HepG2 (cell line): ENCODE results near the gene NINL. TPM values are rescaled to one million over a fixed set of nuclear protein-coding genes. Genes with fewer than 3 reads are reported as not detected.

ENCODE experiments used
- FOXP1 ChIP-seq, 2 experiments: fragments of 450-650 bp in 1 of 2; IDR thresholded peaks; 2 replicates each; pipeline ENCODE4 v1.6.1; 2017 to 2018; ENCODE audit warnings: antibody characterized with exemption in 1 of 2
- GATAD2A ChIP-seq: IDR thresholded peaks from 2 replicates; pipeline ENCODE4 v1.6.1; 2016
- MAZ ChIP-seq, 2 experiments: sonication (generic) in 1 of 2; formaldehyde crosslinking in 1 of 2; IDR thresholded peaks; 2 replicates each; pipeline versions ENCODE4 v1.5.0 to v1.6.1; 2012 to 2020; ENCODE audit warnings: low read depth in 2 of 2, mild to moderate bottlenecking in 2 of 2, borderline replicate concordance in 1 of 2, improper control_type of control experiment in 1 of 2, low read length in 1 of 2, missing genetic modification reagents in 1 of 2, moderate library complexity in 1 of 2
- MED8 ChIP-seq: sonication (generic); formaldehyde crosslinking; IDR thresholded peaks from 2 replicates; pipeline ENCODE4 v1.8.1; 2023; ENCODE audit warnings: mild to moderate bottlenecking, missing genetic modification reagents; ENCODE audit not compliant: insufficient replicate concordance
- MEIS2 ChIP-seq: sonication (generic); formaldehyde crosslinking; IDR thresholded peaks from 2 replicates; pipeline ENCODE4 v1.9.0; 2021; ENCODE audit warnings: mild to moderate bottlenecking, missing genetic modification reagents
- SNRNP70 ChIP-seq: fragments of 200-400 bp; formaldehyde crosslinking; IDR thresholded peaks from 2 replicates; pipeline ENCODE4 v1.6.1; 2017; ENCODE audit warnings: mild to moderate bottlenecking, low read depth, low read length, moderate library complexity
- U2AF2 ChIP-seq: fragments of 200-400 bp; formaldehyde crosslinking; IDR thresholded peaks from 2 replicates; pipeline ENCODE4 v1.6.1; 2017; ENCODE audit warnings: low read depth, mild to moderate bottlenecking, low read length
- ZFP90 ChIP-seq: sonication (generic); formaldehyde crosslinking; IDR thresholded peaks from 2 replicates; pipeline ENCODE4 v1.8.0; 2022; ENCODE audit warnings: missing genetic modification reagents, mild to moderate bottlenecking, inconsistent platforms, borderline replicate concordance
- ZFX ChIP-seq: sonication (generic); formaldehyde crosslinking; IDR thresholded peaks from 2 replicates; pipeline ENCODE4 v1.4.0; 2020; ENCODE audit warnings: mild to moderate bottlenecking, low read depth, missing genetic modification reagents, moderate library complexity
- ZNF264 ChIP-seq: sonication (generic); formaldehyde crosslinking; IDR thresholded peaks from 2 replicates; pipeline ENCODE4 v1.4.0; 2020; ENCODE audit warnings: missing genetic modification reagents
- ZNF383 ChIP-seq: sonication (generic); formaldehyde crosslinking; IDR thresholded peaks from 2 replicates; pipeline ENCODE4 v1.4.0; 2020; ENCODE audit warnings: missing genetic modification reagents, mild to moderate bottlenecking, borderline replicate concordance
- polyA plus RNA-seq, 8 experiments: library from polyadenylated mRNA; depleted of rRNA in 3 of 8; stranded (reverse) in 7 of 8; unstranded in 1 of 8; fragments of >200 nt; fragmentation: Illumina TruSeq in 4 of 8; extraction: Trizol in 4 of 8; gene quantifications; 2 replicates each; pipeline versions ENCODE4 v1.2.1 to v1.2.3, GENCODE V29; 2011 to 2016; ENCODE audit warnings: low read depth in 4 of 8, missing spikeins in 1 of 8, mixed read lengths in 1 of 8; ENCODE audit not compliant: insufficient read depth in 1 of 8
- total RNA-seq, 5 experiments: library from RNA; depleted of rRNA; stranded (reverse); fragments of >200 nt; fragmentation: Illumina TruSeq; extraction: Trizol; gene quantifications; 2 replicates each; pipeline ENCODE4 v1.2.3, GENCODE V29; 2016; ENCODE audit warnings: low read depth in 1 of 5
- TF ChIP-seq, protein P1 (sequence below): sonication (generic); formaldehyde crosslinking; IDR thresholded peaks from 2 replicates; pipeline ENCODE4 v1.4.0; 2020; ENCODE audit warnings: missing genetic modification reagents
- TF ChIP-seq, protein P2 (sequence below): sonication (generic); formaldehyde crosslinking; IDR thresholded peaks from 2 replicates; pipeline ENCODE4 v1.4.0; 2020; ENCODE audit warnings: mild to moderate bottlenecking, missing genetic modification reagents, borderline replicate concordance
- TF ChIP-seq, protein P3 (sequence below), 2 experiments: sonication (generic) in 1 of 2; formaldehyde crosslinking in 1 of 2; IDR thresholded peaks; 2 replicates each; pipeline versions ENCODE4 v1.6.1 to v1.9.0; 2014 to 2022; ENCODE audit warnings: antibody characterized with exemption in 1 of 2, borderline replicate concordance in 1 of 2, inconsistent platforms in 1 of 2, low read depth in 1 of 2, missing genetic modification reagents in 1 of 2

Gene NINL
- total and polyA plus RNA-seq, 2 of the 13 experiments (the other 11 are each of a cell fraction or from before 2014, with no cell fraction given), result 32.3 to 34.3 TPM

DNA sequence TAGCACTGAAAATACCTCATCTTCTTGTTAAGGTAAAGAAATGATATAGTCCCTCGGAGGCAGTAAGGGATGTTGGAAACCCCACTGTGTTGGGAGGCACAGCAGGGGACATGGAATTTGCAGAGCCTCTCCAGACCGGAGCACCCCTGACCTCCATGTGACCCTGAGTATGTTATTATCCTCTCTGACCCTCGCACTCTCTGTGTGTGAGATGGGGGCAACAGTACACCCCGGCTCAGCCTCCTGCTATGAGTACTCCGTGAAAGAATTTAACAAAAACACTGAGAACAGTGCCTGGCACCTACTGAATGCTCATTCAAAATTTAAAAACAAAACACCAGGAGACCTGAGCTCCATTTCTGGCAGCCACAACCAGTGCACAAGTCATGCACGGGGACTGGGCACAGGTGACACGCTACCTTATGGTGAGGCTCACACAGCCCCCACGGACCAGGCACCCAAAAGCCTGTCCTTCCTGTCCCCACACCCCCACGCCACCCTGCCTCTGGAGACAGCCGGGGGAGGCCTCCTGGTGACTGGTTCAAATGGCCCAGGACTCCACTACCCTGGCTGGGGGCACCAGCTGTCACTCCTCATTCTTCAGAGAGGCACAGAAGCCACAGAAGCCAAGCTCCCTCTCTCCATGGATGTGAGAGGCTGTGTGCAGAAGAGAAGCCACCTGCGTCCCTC, 6.1 kb downstream of the NINL start (continued):
- TF ChIP-seq MEIS2 (CRISPR knock-in tag), result no peak
- TF ChIP-seq ZFP90, result 0 out of 2 replicates have a peak, but pooled peaks have one; percentile 28
- no peak; the same call in 1 of the 2 replicates for TF ChIP-seq GATAD2A (CRISPR knock-in tag)
- no peak for TF ChIP-seq ZNF383 (CRISPR knock-in tag)
- no peak for TF ChIP-seq FOXP1 (IDR thresholded peaks at IDR 0.05)
- TF ChIP-seq FOXP1 (CRISPR knock-in tag; IDR thresholded peaks at IDR 0.05), result peak; percentile 45; the same call in 1 of the 2 replicates
- TF ChIP-seq SNRNP70, result no peak
- no peak for TF ChIP-seq U2AF2
- TF ChIP-seq MED8, result no peak
- TF ChIP-seq, protein P1, sequence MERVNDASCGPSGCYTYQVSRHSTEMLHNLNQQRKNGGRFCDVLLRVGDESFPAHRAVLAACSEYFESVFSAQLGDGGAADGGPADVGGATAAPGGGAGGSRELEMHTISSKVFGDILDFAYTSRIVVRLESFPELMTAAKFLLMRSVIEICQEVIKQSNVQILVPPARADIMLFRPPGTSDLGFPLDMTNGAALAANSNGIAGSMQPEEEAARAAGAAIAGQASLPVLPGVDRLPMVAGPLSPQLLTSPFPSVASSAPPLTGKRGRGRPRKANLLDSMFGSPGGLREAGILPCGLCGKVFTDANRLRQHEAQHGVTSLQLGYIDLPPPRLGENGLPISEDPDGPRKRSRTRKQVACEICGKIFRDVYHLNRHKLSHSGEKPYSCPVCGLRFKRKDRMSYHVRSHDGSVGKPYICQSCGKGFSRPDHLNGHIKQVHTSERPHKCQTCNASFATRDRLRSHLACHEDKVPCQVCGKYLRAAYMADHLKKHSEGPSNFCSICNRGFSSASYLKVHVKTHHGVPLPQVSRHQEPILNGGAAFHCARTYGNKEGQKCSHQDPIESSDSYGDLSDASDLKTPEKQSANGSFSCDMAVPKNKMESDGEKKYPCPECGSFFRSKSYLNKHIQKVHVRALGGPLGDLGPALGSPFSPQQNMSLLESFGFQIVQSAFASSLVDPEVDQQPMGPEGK (CRISPR knock-in tag), result peak; percentile 74
- TF ChIP-seq MAZ (IDR thresholded peaks at IDR 0.05; ENCODE audit: borderline replicate concordance, low read depth, low read length), result no peak
- no peak for TF ChIP-seq MAZ (CRISPR knock-in tag; IDR thresholded peaks at IDR 0.05; ENCODE audit: low read depth)
- TF ChIP-seq ZNF264 (CRISPR knock-in tag), result 0 out of 2 replicates have a peak, but pooled peaks have one; percentile 77
- TF ChIP-seq, protein P2, sequence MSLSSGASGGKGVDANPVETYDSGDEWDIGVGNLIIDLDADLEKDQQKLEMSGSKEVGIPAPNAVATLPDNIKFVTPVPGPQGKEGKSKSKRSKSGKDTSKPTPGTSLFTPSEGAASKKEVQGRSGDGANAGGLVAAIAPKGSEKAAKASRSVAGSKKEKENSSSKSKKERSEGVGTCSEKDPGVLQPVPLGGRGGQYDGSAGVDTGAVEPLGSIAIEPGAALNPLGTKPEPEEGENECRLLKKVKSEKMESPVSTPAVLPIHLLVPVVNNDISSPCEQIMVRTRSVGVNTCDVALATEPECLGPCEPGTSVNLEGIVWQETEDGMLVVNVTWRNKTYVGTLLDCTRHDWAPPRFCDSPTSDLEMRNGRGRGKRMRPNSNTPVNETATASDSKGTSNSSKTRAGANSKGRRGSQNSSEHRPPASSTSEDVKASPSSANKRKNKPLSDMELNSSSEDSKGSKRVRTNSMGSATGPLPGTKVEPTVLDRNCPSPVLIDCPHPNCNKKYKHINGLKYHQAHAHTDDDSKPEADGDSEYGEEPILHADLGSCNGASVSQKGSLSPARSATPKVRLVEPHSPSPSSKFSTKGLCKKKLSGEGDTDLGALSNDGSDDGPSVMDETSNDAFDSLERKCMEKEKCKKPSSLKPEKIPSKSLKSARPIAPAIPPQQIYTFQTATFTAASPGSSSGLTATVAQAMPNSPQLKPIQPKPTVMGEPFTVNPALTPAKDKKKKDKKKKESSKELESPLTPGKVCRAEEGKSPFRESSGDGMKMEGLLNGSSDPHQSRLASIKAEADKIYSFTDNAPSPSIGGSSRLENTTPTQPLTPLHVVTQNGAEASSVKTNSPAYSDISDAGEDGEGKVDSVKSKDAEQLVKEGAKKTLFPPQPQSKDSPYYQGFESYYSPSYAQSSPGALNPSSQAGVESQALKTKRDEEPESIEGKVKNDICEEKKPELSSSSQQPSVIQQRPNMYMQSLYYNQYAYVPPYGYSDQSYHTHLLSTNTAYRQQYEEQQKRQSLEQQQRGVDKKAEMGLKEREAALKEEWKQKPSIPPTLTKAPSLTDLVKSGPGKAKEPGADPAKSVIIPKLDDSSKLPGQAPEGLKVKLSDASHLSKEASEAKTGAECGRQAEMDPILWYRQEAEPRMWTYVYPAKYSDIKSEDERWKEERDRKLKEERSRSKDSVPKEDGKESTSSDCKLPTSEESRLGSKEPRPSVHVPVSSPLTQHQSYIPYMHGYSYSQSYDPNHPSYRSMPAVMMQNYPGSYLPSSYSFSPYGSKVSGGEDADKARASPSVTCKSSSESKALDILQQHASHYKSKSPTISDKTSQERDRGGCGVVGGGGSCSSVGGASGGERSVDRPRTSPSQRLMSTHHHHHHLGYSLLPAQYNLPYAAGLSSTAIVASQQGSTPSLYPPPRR (CRISPR knock-in tag), result peak; percentile 26; the same call in 1 of the 2 replicates
- TF ChIP-seq, protein P3, sequence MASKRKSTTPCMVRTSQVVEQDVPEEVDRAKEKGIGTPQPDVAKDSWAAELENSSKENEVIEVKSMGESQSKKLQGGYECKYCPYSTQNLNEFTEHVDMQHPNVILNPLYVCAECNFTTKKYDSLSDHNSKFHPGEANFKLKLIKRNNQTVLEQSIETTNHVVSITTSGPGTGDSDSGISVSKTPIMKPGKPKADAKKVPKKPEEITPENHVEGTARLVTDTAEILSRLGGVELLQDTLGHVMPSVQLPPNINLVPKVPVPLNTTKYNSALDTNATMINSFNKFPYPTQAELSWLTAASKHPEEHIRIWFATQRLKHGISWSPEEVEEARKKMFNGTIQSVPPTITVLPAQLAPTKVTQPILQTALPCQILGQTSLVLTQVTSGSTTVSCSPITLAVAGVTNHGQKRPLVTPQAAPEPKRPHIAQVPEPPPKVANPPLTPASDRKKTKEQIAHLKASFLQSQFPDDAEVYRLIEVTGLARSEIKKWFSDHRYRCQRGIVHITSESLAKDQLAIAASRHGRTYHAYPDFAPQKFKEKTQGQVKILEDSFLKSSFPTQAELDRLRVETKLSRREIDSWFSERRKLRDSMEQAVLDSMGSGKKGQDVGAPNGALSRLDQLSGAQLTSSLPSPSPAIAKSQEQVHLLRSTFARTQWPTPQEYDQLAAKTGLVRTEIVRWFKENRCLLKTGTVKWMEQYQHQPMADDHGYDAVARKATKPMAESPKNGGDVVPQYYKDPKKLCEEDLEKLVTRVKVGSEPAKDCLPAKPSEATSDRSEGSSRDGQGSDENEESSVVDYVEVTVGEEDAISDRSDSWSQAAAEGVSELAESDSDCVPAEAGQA (IDR thresholded peaks at IDR 0.05; ENCODE audit: low read depth), result no peak
- TF ChIP-seq, protein P3 (CRISPR knock-in tag; IDR thresholded peaks at IDR 0.05; ENCODE audit: borderline replicate concordance), result no peak
- peak; percentile 43; the same call in 1 of the 2 replicates for TF ChIP-seq ZFX (CRISPR knock-in tag)
